Panc1 (cell line): ENCODE measurements around the gene MORC2.

Source experiments
- CTCF ChIP-seq: fragments of 450-650 bp; IDR thresholded peaks from 2 replicates; pipeline ENCODE4 v1.5.1; 2017; ENCODE audit warnings: mild to moderate bottlenecking
- REST ChIP-seq, 2 experiments: IDR thresholded peaks; 2 replicates each; pipeline ENCODE4 v1.6.1; 2011 to 2012; ENCODE audit warnings: low read depth in 2 of 2, control low read depth in 1 of 2, low read length in 1 of 2, mild to moderate bottlenecking in 1 of 2, moderate library complexity in 1 of 2; ENCODE audit not compliant: insufficient read depth in 1 of 2

DNA sequence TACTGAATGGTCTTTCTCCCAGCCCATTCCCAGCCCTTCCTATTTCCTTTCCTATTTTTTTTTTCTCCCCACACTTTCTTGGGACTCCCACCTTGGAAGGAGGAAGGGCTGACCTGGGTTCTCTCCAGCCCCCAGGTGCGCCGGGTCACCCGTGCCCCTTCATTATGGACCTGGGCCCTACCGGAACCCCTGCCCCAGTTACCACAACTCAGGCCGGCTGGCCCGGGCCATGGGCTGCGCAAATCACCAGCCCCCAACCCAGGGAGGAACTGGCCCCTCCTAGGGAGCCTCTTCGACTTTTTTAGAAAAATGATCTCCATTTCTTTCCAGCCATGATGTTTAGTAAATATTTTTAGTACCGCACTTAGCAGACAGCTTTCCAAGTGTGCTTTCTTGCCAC is 62.2 kb downstream of the MORC2 start:
- no peak for TF ChIP-seq CTCF
- TF ChIP-seq REST (IDR thresholded peaks at IDR 0.05; ENCODE audit: insufficient read depth in 1 of 2, low read depth in 2 of 2, low read length in 1 of 2), result no peak
